ENCODE data around the gene PIK3C2G. TPM values are rescaled to one million over a fixed set of nuclear protein-coding genes. Genes with fewer than 3 reads are reported as not detected.
"Not testable (repeated sequence)": the region's sequence is repeated elsewhere in the genome, so short reads cannot be mapped to it uniquely, and the experiment has no call there.

The PIK3C2G gene
- total RNA-seq, 1 experiment from 2014 or later: not detected

DNA sequence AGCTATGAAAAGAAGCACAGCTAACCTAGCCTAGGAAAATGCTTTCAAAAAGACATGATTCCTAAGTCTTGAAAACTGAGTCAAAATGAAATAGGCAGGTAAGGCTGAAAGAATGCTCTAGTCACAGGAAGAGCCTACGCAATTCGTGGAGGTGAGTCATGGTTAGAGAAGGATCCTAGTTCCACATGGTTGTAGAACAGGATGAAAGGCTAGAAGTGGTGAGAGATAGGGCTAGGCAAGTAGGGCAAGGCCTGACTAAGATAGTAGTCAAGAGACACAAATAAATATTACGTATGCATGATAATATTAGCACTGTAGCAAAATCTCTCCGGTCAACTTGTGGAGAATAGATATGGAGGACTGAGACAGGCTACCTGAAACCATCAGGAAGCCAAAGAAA is 429.3 kb downstream of the PIK3C2G start:
- Histone ChIP-seq H3K27me3 (ENCODE audit: control insufficient read depth, insufficient read depth, low read length) (no peaks in the 10 kb centered on the region), H3K9me3 (ENCODE audit: control insufficient read depth, insufficient read depth, low read depth, low read length) (no peaks in the 10 kb centered on the region), H3K36me3 (ENCODE audit: control insufficient read depth, insufficient read depth, low read length) (no peaks in the 10 kb centered on the region), H3K27ac (ENCODE audit: low read length) (no peak overlapping the region), H3K4me3 (ENCODE audit: low read depth in 2 of 2, low read length in 2 of 2) (no peak overlapping the region), H3K4me1 (ENCODE audit: control insufficient read depth, insufficient read depth, low read length) (no peaks in the 10 kb centered on the region)
- no TSS peak for BruUV-seq (replicated peaks)
- CTCF ChIA-PET: no interaction called here
- TF ChIP-seq, protein P1, sequence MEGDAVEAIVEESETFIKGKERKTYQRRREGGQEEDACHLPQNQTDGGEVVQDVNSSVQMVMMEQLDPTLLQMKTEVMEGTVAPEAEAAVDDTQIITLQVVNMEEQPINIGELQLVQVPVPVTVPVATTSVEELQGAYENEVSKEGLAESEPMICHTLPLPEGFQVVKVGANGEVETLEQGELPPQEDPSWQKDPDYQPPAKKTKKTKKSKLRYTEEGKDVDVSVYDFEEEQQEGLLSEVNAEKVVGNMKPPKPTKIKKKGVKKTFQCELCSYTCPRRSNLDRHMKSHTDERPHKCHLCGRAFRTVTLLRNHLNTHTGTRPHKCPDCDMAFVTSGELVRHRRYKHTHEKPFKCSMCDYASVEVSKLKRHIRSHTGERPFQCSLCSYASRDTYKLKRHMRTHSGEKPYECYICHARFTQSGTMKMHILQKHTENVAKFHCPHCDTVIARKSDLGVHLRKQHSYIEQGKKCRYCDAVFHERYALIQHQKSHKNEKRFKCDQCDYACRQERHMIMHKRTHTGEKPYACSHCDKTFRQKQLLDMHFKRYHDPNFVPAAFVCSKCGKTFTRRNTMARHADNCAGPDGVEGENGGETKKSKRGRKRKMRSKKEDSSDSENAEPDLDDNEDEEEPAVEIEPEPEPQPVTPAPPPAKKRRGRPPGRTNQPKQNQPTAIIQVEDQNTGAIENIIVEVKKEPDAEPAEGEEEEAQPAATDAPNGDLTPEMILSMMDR (IDR thresholded peaks at IDR 0.05): no peak
- TF ChIP-seq SIN3A (IDR thresholded peaks at IDR 0.05; ENCODE audit: borderline replicate concordance, insufficient read depth, low read depth, low read length) (no peak), TCF7L2 (IDR thresholded peaks at IDR 0.05; ENCODE audit: low read depth, low read length) (no peak), POLR2AphosphoS5 (IDR thresholded peaks at IDR 0.05; ENCODE audit: low read depth, low read length) (no peak)
- TF ChIP-seq, protein P2, sequence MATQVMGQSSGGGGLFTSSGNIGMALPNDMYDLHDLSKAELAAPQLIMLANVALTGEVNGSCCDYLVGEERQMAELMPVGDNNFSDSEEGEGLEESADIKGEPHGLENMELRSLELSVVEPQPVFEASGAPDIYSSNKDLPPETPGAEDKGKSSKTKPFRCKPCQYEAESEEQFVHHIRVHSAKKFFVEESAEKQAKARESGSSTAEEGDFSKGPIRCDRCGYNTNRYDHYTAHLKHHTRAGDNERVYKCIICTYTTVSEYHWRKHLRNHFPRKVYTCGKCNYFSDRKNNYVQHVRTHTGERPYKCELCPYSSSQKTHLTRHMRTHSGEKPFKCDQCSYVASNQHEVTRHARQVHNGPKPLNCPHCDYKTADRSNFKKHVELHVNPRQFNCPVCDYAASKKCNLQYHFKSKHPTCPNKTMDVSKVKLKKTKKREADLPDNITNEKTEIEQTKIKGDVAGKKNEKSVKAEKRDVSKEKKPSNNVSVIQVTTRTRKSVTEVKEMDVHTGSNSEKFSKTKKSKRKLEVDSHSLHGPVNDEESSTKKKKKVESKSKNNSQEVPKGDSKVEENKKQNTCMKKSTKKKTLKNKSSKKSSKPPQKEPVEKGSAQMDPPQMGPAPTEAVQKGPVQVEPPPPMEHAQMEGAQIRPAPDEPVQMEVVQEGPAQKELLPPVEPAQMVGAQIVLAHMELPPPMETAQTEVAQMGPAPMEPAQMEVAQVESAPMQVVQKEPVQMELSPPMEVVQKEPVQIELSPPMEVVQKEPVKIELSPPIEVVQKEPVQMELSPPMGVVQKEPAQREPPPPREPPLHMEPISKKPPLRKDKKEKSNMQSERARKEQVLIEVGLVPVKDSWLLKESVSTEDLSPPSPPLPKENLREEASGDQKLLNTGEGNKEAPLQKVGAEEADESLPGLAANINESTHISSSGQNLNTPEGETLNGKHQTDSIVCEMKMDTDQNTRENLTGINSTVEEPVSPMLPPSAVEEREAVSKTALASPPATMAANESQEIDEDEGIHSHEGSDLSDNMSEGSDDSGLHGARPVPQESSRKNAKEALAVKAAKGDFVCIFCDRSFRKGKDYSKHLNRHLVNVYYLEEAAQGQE (IDR thresholded peaks at IDR 0.05; ENCODE audit: insufficient read depth in 1 of 2, low read depth in 2 of 2, low read length in 1 of 2): no peak
- intact Hi-C loops (cut with micrococcal nuclease; ENCODE audit: unreplicated experiment): no loop called here
- no peak for DNase-seq (ENCODE audit: low read depth, low spot score)
- no peak for ATAC-seq
- POLR2A ChIA-PET: no interaction called here
- in situ Hi-C loops (cut with HindIII; ENCODE audit: low pct_unique_long_range_greater_than_20kb, low sequenced_read_pairs): no loop called here

GRCh38 chr12:18693986-18694385 is 432.7 kb downstream of the PIK3C2G start:
- H3K4me3 ChIP-seq (ENCODE audit: low read depth in 2 of 2, low read length in 2 of 2); CTCF ChIA-PET; BruUV-seq (replicated peaks); in situ Hi-C loops (cut with HindIII; ENCODE audit: low pct_unique_long_range_greater_than_20kb, low sequenced_read_pairs); H3K27me3 ChIP-seq (ENCODE audit: control insufficient read depth, insufficient read depth, low read length); H3K27ac ChIP-seq (ENCODE audit: low read length); H3K36me3 ChIP-seq (ENCODE audit: control insufficient read depth, insufficient read depth, low read length); intact Hi-C loops (cut with micrococcal nuclease; ENCODE audit: unreplicated experiment); ATAC-seq; DNase-seq (ENCODE audit: low read depth, low spot score); POLR2A ChIA-PET; H3K9me3 ChIP-seq (ENCODE audit: control insufficient read depth, insufficient read depth, low read depth, low read length); H3K4me1 ChIP-seq (ENCODE audit: control insufficient read depth, insufficient read depth, low read length): not testable (repeated sequence)

- no peak overlapping the region for H3K27ac ChIP-seq (ENCODE audit: low read length)
- intact Hi-C loops (cut with micrococcal nuclease; ENCODE audit: unreplicated experiment): no loop called here
- no peaks in the 10 kb centered on the region for H3K4me1 ChIP-seq (ENCODE audit: control insufficient read depth, insufficient read depth, low read length)
- BruUV-seq (replicated peaks): no TSS peak
- in situ Hi-C loops (cut with HindIII; ENCODE audit: low pct_unique_long_range_greater_than_20kb, low sequenced_read_pairs): no loop called here
- H3K36me3 ChIP-seq (ENCODE audit: control insufficient read depth, insufficient read depth, low read length): no peaks in the 10 kb centered on the region
- ChIA-PET CTCF (no interaction called here), POLR2A (no interaction called here)
- H3K27me3 ChIP-seq (ENCODE audit: control insufficient read depth, insufficient read depth, low read length): no peaks in the 10 kb centered on the region
- DNase-seq (ENCODE audit: low read depth, low spot score) (no peak), ATAC-seq (no peak)
- TF ChIP-seq, protein P1 (IDR thresholded peaks at IDR 0.05): no peak
- TF ChIP-seq POLR2AphosphoS5 (IDR thresholded peaks at IDR 0.05; ENCODE audit: low read depth, low read length) (no peak), TCF7L2 (IDR thresholded peaks at IDR 0.05; ENCODE audit: low read depth, low read length) (no peak), SIN3A (IDR thresholded peaks at IDR 0.05; ENCODE audit: borderline replicate concordance, insufficient read depth, low read depth, low read length) (no peak)
- no peak overlapping the region for H3K4me3 ChIP-seq (ENCODE audit: low read depth in 2 of 2, low read length in 2 of 2)
- no peaks in the 10 kb centered on the region for H3K9me3 ChIP-seq (ENCODE audit: control insufficient read depth, insufficient read depth, low read depth, low read length)
These were observed 435.8 kb downstream of the PIK3C2G start for GRCh38 chr12:18696971-18697602.
